Uterus (tissue), 4 donors: Measurements from ENCODE around the gene LMAN2L. TPM values are rescaled to one million over a fixed set of nuclear protein-coding genes. Genes with fewer than 3 reads are reported as not detected.

Experiments
- DNase-seq, 2 donors: peaks; one replicate each; pipeline ENCODE4 v3.0.0-alpha.2; 2019 to 2020
- H3K27ac ChIP-seq, 2 donors: fragments of 200-600 bp; sonication (generic); 1 replicate in 1 of 2; 2 replicates in 1 of 2; pipeline ENCODE4 v1.5.1; 2016 to 2018
- H3K27me3 ChIP-seq, 2 donors: fragments of 200-600 bp; sonication (generic); one replicate each; pipeline ENCODE4 v1.5.1; 2018 to 2019; ENCODE audit warnings: control low read depth in 1 of 2
- H3K36me3 ChIP-seq, 2 donors: fragments of 200-600 bp; sonication (generic); one replicate each; pipeline ENCODE4 v1.5.1; 2019; ENCODE audit warnings: control low read depth in 1 of 2
- H3K4me1 ChIP-seq, 2 donors: fragments of 200-600 bp; sonication (generic); one replicate each; pipeline ENCODE4 v1.5.1; 2018 to 2019; ENCODE audit warnings: control low read depth in 1 of 2
- H3K4me3 ChIP-seq, 2 donors: fragments of 200-600 bp; sonication (generic); 1 replicate in 1 of 2; 2 replicates in 1 of 2; pipeline ENCODE4 v1.5.1; 2018 to 2019; ENCODE audit warnings: mild to moderate bottlenecking in 1 of 2
- H3K9me3 ChIP-seq, 2 donors: fragments of 200-600 bp; sonication (generic); one replicate each; pipeline ENCODE4 v1.5.1; 2019; ENCODE audit warnings: control low read depth in 1 of 2
- POLR2A ChIP-seq, 2 donors: fragments of 450-650 bp; IDR thresholded peaks; one replicate each; pipeline ENCODE4 v1.6.1; 2016; ENCODE audit warnings: antibody characterized with exemption in 2 of 2, mild to moderate bottlenecking in 1 of 2, moderate library complexity in 1 of 2
- intact Hi-C: fragments of 100-400 bp; cut with DNase I; formaldehyde crosslinking; loops from one replicate; pipeline ENCODE4 v1.15.1; 2023; ENCODE audit warnings: low total_unique reads
- total RNA-seq, 4 donors: library from RNA; depleted of rRNA in 3 of 4; stranded (reverse); fragments of >200 nt in 3 of 4; gene quantifications; one replicate each; pipeline versions ENCODE4 v1.1.0 to v1.2.4, GENCODE V29; 2014 to 2023
- TF ChIP-seq, protein P1 (sequence below), 4 experiments: fragments of 200-600 bp in 2 of 4; fragments of 450-650 bp in 2 of 4; sonication (generic) in 2 of 4; IDR thresholded peaks; one replicate each; pipeline ENCODE4 v1.5.1; 2016 to 2019; ENCODE audit warnings: antibody characterized with exemption in 4 of 4, mild to moderate bottlenecking in 2 of 4, moderate library complexity in 1 of 4
- donor health status: DM: yes; HTN: yes; CAD: no.

Gene LMAN2L
- total RNA-seq, 4 donors from 2014 or later, result 13.8 to 51.2 (median 20.9) TPM

DNA sequence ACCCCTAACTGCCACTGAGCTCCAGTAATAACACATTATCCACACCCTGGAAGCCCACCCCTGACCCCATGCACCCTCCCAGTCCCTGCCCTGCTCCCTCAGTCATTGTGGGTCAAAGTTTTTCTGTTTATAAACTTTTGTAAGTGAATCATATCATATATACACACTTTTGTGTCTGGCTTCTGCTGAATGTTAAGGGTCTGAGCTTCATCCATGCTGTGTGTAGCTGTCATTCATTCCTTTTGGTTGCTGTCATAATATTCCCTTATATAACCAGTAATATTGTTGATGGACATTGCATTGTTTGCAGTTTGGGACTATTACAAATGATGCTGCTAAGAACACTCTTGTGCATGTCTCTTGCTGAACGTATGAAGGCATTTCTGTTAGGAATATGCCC is 35.3 kb upstream of the LMAN2L start:
- no peaks in the 10 kb centered on the region for H3K4me1 ChIP-seq
- DNase-seq, result no peak
- no peak overlapping the region for H3K4me3 ChIP-seq
- H3K27me3 ChIP-seq, result no peaks in the 10 kb centered on the region
- no peaks in the 10 kb centered on the region for H3K36me3 ChIP-seq
- no peak overlapping the region for H3K27ac ChIP-seq
- intact Hi-C loops, result no loop called here
- TF ChIP-seq POLR2A (IDR thresholded peaks at IDR 0.05), result no peak
- TF ChIP-seq, protein P1, sequence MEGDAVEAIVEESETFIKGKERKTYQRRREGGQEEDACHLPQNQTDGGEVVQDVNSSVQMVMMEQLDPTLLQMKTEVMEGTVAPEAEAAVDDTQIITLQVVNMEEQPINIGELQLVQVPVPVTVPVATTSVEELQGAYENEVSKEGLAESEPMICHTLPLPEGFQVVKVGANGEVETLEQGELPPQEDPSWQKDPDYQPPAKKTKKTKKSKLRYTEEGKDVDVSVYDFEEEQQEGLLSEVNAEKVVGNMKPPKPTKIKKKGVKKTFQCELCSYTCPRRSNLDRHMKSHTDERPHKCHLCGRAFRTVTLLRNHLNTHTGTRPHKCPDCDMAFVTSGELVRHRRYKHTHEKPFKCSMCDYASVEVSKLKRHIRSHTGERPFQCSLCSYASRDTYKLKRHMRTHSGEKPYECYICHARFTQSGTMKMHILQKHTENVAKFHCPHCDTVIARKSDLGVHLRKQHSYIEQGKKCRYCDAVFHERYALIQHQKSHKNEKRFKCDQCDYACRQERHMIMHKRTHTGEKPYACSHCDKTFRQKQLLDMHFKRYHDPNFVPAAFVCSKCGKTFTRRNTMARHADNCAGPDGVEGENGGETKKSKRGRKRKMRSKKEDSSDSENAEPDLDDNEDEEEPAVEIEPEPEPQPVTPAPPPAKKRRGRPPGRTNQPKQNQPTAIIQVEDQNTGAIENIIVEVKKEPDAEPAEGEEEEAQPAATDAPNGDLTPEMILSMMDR (IDR thresholded peaks at IDR 0.05), result no peak
- H3K9me3 ChIP-seq, result no peaks in the 10 kb centered on the region

DNA sequence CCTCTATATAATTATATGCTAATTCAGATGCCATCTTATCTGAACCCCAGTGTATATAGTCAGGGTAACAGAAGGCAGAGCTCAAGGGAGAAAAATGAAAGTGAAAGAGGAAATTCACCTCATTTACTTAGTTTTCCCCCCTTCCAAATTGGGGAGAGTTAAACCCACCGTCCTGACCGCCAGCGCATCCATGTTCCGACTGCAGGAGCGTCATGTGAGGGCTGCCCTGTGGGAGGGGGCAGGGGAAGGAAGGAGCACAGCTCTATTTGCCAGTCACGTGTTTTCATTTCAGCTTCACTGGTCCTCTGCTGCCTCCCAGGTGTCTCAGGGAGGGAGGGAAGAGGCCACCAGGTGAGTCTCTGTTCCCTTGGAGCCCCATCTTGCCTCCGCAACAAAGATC is 34.1 kb upstream of the LMAN2L start:
- H3K27ac ChIP-seq, result no peak overlapping the region
- intact Hi-C loops, result no loop called here
- H3K27me3 ChIP-seq, result no peaks in the 10 kb centered on the region
- H3K4me3 ChIP-seq, result no peak overlapping the region
- TF ChIP-seq, protein P1 (IDR thresholded peaks at IDR 0.05), result no peak
- TF ChIP-seq POLR2A (IDR thresholded peaks at IDR 0.05), result no peak
- no peaks in the 10 kb centered on the region for H3K9me3 ChIP-seq
- no peaks in the 10 kb centered on the region for H3K4me1 ChIP-seq
- H3K36me3 ChIP-seq, result no peaks in the 10 kb centered on the region
- no peak for DNase-seq

GRCh38 chr2:96772903-96773671 is 33.2 kb upstream of the LMAN2L start:
- Histone ChIP-seq H3K27me3 (no peaks in the 10 kb centered on the region), H3K36me3 (no peaks in the 10 kb centered on the region), H3K4me1 (no peaks in the 10 kb centered on the region), H3K4me3 (no peak overlapping the region), H3K9me3 (no peaks in the 10 kb centered on the region), H3K27ac (no peak overlapping the region)
- no peak for DNase-seq
- TF ChIP-seq, protein P1 (IDR thresholded peaks at IDR 0.05), result no peak
- no peak for TF ChIP-seq POLR2A (IDR thresholded peaks at IDR 0.05)
- intact Hi-C loops, result no loop called here

DNA sequence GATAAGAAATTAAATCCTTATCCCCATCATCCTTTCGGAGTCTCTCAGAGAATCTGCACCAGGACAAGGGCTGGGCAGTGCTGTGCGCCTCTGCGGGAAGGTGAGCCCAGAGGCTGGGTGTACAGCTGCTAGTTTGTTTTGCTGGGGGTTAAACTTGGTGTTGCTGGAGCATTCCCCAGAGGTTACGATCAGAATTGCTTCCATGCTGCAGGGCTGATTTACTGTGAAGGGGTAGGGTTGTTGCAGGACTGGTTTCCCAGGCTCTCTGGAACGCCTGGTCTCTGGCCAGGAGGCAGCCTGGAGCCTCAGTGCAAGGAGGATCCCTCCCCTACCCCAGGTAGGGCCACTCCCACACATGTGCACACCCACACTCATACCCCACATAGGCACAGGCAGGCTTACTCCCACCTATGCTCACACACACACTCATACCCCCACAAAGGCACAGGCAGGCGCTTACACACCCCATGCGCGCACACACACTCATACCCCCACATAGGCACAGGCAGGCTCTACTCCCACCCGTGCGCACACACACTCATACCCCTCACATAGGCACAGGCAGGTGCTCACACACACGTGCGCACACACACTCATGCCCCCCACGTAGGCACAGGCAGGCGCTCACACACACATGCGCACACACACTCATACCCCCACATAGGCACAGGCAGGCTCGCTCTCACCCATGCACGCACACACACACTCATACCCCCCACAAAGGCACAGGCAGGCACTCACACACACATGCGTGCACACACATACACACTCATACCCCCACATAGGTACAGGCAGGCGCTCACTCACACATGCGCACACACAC is 32.1 kb upstream of the LMAN2L start:
- TF ChIP-seq, protein P1 (IDR thresholded peaks at IDR 0.05), result no peak
- TF ChIP-seq POLR2A (IDR thresholded peaks at IDR 0.05), result no peak
- no peaks in the 10 kb centered on the region for H3K4me1 ChIP-seq
- no peaks in the 10 kb centered on the region for H3K9me3 ChIP-seq
- H3K4me3 ChIP-seq, result no peak overlapping the region
- no peaks in the 10 kb centered on the region for H3K36me3 ChIP-seq
- H3K27me3 ChIP-seq, result no peaks in the 10 kb centered on the region
- H3K27ac ChIP-seq, result no peak overlapping the region
- DNase-seq, result no peak
- intact Hi-C loops, result no loop called here
